HepG2 (cell line): ENCODE results near the gene SCN9A. TPM values are rescaled to one million over a fixed set of nuclear protein-coding genes. Genes with fewer than 3 reads are reported as not detected.
A peak's percentile ranks its signal among the peaks of the same experiment; 100 is the strongest.

Experiments used
- ADNP ChIP-seq: sonication (generic); formaldehyde crosslinking; IDR thresholded peaks from 2 replicates; pipeline ENCODE4 v1.4.0; 2020; ENCODE audit warnings: missing genetic modification reagents
- GZF1 ChIP-seq: sonication (generic); formaldehyde crosslinking; IDR thresholded peaks from 2 replicates; pipeline ENCODE4 v1.5.1; 2020; ENCODE audit warnings: mild to moderate bottlenecking, missing genetic modification reagents
- HDAC2 ChIP-seq: sonication (generic); formaldehyde crosslinking; IDR thresholded peaks from 2 replicates; pipeline ENCODE4 v1.4.0; 2020; ENCODE audit warnings: missing genetic modification reagents
- PREB ChIP-seq: sonication (generic); formaldehyde crosslinking; IDR thresholded peaks from 2 replicates; pipeline ENCODE4 v1.4.0; 2020; ENCODE audit warnings: missing genetic modification reagents
- RORA ChIP-seq: sonication (generic); formaldehyde crosslinking; IDR thresholded peaks from 2 replicates; pipeline ENCODE4 v1.5.0; 2020; ENCODE audit warnings: mild to moderate bottlenecking, missing genetic modification reagents, moderate library complexity
- SOX5 ChIP-seq: IDR thresholded peaks from 2 replicates; pipeline ENCODE4 v1.6.1; 2016; ENCODE audit warnings: borderline replicate concordance
- ZNF124 ChIP-seq: sonication (generic); formaldehyde crosslinking; IDR thresholded peaks from 2 replicates; pipeline ENCODE4 v1.4.0; 2020; ENCODE audit warnings: missing genetic modification reagents
- ZNF317 ChIP-seq: sonication (generic); formaldehyde crosslinking; IDR thresholded peaks from 2 replicates; pipeline ENCODE4 v1.5.0; 2020; ENCODE audit warnings: mild to moderate bottlenecking, missing genetic modification reagents
- ZNF343 ChIP-seq: sonication (generic); formaldehyde crosslinking; IDR thresholded peaks from 2 replicates; pipeline ENCODE4 v1.4.0; 2020; ENCODE audit warnings: mild to moderate bottlenecking, missing genetic modification reagents
- ZNF556 ChIP-seq: sonication (generic); formaldehyde crosslinking; IDR thresholded peaks from 2 replicates; pipeline ENCODE4 v1.4.0; 2020; ENCODE audit warnings: mild to moderate bottlenecking, missing genetic modification reagents, borderline replicate concordance
- ZNF577 ChIP-seq: sonication (generic); formaldehyde crosslinking; IDR thresholded peaks from 2 replicates; pipeline ENCODE4 v1.4.0; 2020; ENCODE audit warnings: mild to moderate bottlenecking, low read depth, missing genetic modification reagents, borderline replicate concordance
- ZNF598 ChIP-seq: sonication (generic); formaldehyde crosslinking; IDR thresholded peaks from 2 replicates; pipeline ENCODE4 v1.5.1; 2020; ENCODE audit warnings: mild to moderate bottlenecking, missing genetic modification reagents, borderline replicate concordance
- ZNF772 ChIP-seq: sonication (generic); formaldehyde crosslinking; IDR thresholded peaks from 2 replicates; pipeline ENCODE4 v1.5.0; 2020; ENCODE audit warnings: mild to moderate bottlenecking, missing genetic modification reagents
- polyA plus RNA-seq, 8 experiments: library from polyadenylated mRNA; depleted of rRNA in 3 of 8; stranded (reverse) in 7 of 8; unstranded in 1 of 8; fragments of >200 nt; fragmentation: Illumina TruSeq in 4 of 8; extraction: Trizol in 4 of 8; gene quantifications; 2 replicates each; pipeline versions ENCODE4 v1.2.1 to v1.2.3, GENCODE V29; 2011 to 2016; ENCODE audit warnings: low read depth in 4 of 8, missing spikeins in 1 of 8, mixed read lengths in 1 of 8; ENCODE audit not compliant: insufficient read depth in 1 of 8
- total RNA-seq, 5 experiments: library from RNA; depleted of rRNA; stranded (reverse); fragments of >200 nt; fragmentation: Illumina TruSeq; extraction: Trizol; gene quantifications; 2 replicates each; pipeline ENCODE4 v1.2.3, GENCODE V29; 2016; ENCODE audit warnings: low read depth in 1 of 5
- TF ChIP-seq, protein P1 (sequence below): sonication (generic); formaldehyde crosslinking; IDR thresholded peaks from 2 replicates; pipeline ENCODE4 v1.5.0; 2020; ENCODE audit warnings: missing genetic modification reagents
- TF ChIP-seq, protein P2 (sequence below): sonication (generic); formaldehyde crosslinking; IDR thresholded peaks from one replicate; pipeline ENCODE4 v1.5.1; 2020; ENCODE audit warnings: mild to moderate bottlenecking, missing genetic modification reagents; ENCODE audit errors: not compliant biosample characterization
- TF ChIP-seq, protein P3 (sequence below): sonication (generic); formaldehyde crosslinking; IDR thresholded peaks from 2 replicates; pipeline ENCODE4 v1.4.0; 2020; ENCODE audit warnings: missing genetic modification reagents

Gene SCN9A
- total and polyA plus RNA-seq, 2 of the 13 experiments (the other 11 are each of a cell fraction or from before 2014, with no cell fraction given): 15.3 to 24.3 TPM

DNA sequence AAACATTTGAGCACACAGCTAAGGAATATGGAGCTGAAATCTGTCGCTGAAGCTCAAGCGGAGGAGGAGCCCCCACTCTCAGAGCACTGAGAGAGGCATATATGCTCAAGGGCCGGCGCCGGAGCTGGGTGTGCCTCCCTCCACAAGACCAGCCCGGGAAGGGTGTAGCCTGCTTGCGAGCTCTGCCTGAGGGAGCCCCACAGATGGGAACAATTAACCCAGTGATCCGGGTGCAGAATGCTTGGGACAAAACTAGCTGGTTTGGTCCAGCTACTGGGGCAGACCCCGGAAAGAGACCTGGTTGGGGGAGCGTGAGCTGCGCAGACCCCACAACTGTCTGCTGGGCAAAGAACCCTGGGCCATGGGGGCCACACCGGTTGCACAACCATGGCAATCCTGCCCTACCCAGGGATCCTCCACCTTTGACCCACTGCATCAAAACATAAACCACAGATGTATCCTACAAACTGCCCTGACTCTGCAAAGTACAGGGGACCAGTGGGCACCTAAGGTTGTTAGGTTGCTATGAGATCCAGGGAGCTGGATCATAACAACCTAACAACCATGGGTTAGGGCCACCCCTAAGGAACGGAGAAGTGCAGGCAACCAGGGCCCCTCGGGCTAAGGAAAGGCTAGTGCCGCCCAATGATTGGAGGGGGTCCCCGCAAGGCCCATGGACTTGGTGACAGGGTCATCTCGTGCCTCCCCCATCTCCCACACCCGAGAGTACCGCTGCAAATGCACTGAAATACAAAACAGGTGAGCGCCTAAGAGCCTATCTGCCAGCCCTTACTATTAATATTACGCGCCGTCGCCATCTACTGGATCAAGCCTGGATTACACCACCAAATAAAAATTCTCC is 194.6 kb downstream of the SCN9A start (continued):
- TF ChIP-seq ZNF343 (CRISPR knock-in tag) (0 out of 2 replicates have a peak, but pooled peaks have one; percentile 21), ZNF317 (CRISPR knock-in tag) (0 out of 2 replicates have a peak, but pooled peaks have one; percentile 29), GZF1 (peak; percentile 32; the same call in 1 of the 2 replicates), ZNF556 (no peak), ZNF124 (CRISPR knock-in tag) (0 out of 2 replicates have a peak, but pooled peaks have one; percentile 25), ZNF577 (CRISPR knock-in tag) (no peak), RORA (CRISPR knock-in tag) (no peak), SOX5 (CRISPR knock-in tag) (peak; percentile 47; the same call in 1 of the 2 replicates), ADNP (CRISPR knock-in tag) (no peak), HDAC2 (peak; percentile 43; the same call in 1 of the 2 replicates), ZNF772 (CRISPR knock-in tag) (0 out of 2 replicates have a peak, but pooled peaks have one; percentile 62), ZNF598 (CRISPR knock-in tag) (peak; percentile 63; the same call in 1 of the 2 replicates), PREB (CRISPR knock-in tag) (no peak)
- TF ChIP-seq, protein P1, sequence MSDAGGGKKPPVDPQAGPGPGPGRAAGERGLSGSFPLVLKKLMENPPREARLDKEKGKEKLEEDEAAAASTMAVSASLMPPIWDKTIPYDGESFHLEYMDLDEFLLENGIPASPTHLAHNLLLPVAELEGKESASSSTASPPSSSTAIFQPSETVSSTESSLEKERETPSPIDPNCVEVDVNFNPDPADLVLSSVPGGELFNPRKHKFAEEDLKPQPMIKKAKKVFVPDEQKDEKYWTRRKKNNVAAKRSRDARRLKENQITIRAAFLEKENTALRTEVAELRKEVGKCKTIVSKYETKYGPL (CRISPR knock-in tag): no peak
- TF ChIP-seq, protein P2, sequence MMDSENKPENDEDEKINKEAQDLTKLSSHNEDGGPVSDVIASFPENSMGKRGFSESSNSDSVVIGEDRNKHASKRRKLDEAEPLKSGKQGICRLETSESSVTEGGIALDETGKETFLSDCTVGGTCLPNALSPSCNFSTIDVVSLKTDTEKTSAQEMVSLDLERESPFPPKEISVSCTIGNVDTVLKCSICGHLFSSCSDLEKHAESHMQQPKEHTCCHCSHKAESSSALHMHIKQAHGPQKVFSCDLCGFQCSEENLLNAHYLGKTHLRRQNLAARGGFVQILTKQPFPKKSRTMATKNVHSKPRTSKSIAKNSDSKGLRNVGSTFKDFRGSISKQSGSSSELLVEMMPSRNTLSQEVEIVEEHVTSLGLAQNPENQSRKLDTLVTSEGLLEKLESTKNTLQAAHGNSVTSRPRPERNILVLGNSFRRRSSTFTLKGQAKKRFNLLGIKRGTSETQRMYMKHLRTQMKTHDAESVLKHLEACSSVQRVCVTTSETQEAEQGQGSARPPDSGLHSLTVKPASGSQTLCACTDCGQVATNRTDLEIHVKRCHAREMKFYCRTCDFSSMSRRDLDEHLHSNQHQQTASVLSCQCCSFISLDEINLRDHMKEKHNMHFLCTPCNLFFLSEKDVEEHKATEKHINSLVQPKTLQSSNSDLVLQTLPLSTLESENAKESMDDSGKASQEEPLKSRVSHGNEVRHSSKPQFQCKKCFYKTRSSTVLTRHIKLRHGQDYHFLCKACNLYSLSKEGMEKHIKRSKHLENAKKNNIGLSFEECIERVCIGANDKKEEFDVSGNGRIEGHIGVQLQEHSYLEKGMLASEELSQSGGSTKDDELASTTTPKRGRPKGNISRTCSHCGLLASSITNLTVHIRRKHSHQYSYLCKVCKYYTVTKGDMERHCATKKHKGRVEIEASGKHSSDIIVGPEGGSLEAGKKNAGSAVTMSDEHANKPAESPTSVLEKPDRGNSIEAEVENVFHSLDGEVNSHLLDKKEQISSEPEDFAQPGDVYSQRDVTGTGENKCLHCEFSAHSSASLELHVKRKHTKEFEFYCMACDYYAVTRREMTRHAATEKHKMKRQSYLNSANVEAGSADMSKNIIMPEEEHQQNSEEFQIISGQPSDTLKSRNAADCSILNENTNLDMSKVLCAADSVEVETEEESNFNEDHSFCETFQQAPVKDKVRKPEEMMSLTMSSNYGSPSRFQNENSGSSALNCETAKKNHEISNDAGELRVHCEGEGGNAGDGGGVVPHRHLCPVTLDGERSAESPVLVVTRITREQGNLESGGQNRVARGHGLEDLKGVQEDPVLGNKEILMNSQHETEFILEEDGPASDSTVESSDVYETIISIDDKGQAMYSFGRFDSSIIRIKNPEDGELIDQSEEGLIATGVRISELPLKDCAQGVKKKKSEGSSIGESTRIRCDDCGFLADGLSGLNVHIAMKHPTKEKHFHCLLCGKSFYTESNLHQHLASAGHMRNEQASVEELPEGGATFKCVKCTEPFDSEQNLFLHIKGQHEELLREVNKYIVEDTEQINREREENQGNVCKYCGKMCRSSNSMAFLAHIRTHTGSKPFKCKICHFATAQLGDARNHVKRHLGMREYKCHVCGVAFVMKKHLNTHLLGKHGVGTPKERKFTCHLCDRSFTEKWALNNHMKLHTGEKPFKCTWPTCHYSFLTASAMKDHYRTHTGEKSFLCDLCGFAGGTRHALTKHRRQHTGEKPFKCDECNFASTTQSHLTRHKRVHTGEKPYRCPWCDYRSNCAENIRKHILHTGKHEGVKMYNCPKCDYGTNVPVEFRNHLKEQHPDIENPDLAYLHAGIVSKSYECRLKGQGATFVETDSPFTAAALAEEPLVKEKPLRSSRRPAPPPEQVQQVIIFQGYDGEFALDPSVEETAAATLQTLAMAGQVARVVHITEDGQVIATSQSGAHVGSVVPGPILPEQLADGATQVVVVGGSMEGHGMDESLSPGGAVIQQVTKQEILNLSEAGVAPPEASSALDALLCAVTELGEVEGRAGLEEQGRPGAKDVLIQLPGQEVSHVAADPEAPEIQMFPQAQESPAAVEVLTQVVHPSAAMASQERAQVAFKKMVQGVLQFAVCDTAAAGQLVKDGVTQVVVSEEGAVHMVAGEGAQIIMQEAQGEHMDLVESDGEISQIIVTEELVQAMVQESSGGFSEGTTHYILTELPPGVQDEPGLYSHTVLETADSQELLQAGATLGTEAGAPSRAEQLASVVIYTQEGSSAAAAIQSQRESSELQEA (CRISPR knock-in tag): peak; percentile 54
- TF ChIP-seq, protein P3, sequence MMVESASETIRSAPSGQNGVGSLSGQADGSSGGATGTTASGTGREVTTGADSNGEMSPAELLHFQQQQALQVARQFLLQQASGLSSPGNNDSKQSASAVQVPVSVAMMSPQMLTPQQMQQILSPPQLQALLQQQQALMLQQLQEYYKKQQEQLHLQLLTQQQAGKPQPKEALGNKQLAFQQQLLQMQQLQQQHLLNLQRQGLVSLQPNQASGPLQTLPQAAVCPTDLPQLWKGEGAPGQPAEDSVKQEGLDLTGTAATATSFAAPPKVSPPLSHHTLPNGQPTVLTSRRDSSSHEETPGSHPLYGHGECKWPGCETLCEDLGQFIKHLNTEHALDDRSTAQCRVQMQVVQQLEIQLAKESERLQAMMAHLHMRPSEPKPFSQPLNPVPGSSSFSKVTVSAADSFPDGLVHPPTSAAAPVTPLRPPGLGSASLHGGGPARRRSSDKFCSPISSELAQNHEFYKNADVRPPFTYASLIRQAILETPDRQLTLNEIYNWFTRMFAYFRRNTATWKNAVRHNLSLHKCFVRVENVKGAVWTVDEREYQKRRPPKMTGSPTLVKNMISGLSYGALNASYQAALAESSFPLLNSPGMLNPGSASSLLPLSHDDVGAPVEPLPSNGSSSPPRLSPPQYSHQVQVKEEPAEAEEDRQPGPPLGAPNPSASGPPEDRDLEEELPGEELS: peak; percentile 25; the same call in 1 of the 2 replicates
